GM19463 (cell line): ENCODE results near the gene MYO1C.
"Not testable (repeated sequence)": the region's sequence is repeated elsewhere in the genome, so short reads cannot be mapped to it uniquely, and the experiment has no call there.

ENCODE experiments used
- ATAC-seq: cut with Tn5 transposase; IDR thresholded peaks from one replicate; pipeline ENCODE4 v1.9.1; 2021; ENCODE audit warnings: mild to moderate bottlenecking, moderate library complexity; ENCODE audit not compliant: unreplicated experiment

The MYO1C gene

GRCh38 chr17:1508709-1509108 lies 16.2 kb upstream of the MYO1C start:
- not testable (repeated sequence) for ATAC-seq

- no peak for ATAC-seq
Measured at GRCh38 chr17:1506649-1507267, 14.3 kb upstream of the MYO1C start.

- ATAC-seq: no peak
Measured at GRCh38 chr17:1505586-1505985, 13.1 kb upstream of the MYO1C start.

GRCh38 chr17:1504866-1505265 lies 12.4 kb upstream of the MYO1C start:
- no peak for ATAC-seq

GRCh38 chr17:1503699-1504098 lies 11.2 kb upstream of the MYO1C start:
- no peak for ATAC-seq

- ATAC-seq: no peak
Measured at GRCh38 chr17:1498869-1499268, 6.4 kb upstream of the MYO1C start.

GRCh38 chr17:1498233-1498632 lies 5.7 kb upstream of the MYO1C start:
- no peak for ATAC-seq

- no peak for ATAC-seq
Measured at GRCh38 chr17:1497831-1498230, 5.3 kb upstream of the MYO1C start.

- no peak for ATAC-seq
Measured at GRCh38 chr17:1496869-1497268, 4.4 kb upstream of the MYO1C start.

- no peak for ATAC-seq
Measured at GRCh38 chr17:1495265-1495989, 2.9 kb upstream of the MYO1C start.

- ATAC-seq: no peak
Measured at GRCh38 chr17:1494736-1495253, 2.3 kb upstream of the MYO1C start.

GRCh38 chr17:1494203-1494602 lies 1.7 kb upstream of the MYO1C start:
- ATAC-seq: no peak

- ATAC-seq: no peak
Measured at GRCh38 chr17:1493291-1493980, 950 bp upstream of the MYO1C start.

GRCh38 chr17:1491443-1492248 lies 840 bp downstream of the MYO1C start:
- ATAC-seq: peak; percentile 56

GRCh38 chr17:1490643-1491442 lies 1.6 kb downstream of the MYO1C start:
- ATAC-seq: peak; percentile 54

- no peak for ATAC-seq
Measured at GRCh38 chr17:1488826-1489270, 3.6 kb downstream of the MYO1C start.

GRCh38 chr17:1487939-1488825 lies 4.3 kb downstream of the MYO1C start:
- ATAC-seq: peak; percentile 27

GRCh38 chr17:1486802-1487695 lies 5.4 kb downstream of the MYO1C start:
- no peak for ATAC-seq
